ENCODE measurements around the gene ENG.

ENG gene

DNA sequence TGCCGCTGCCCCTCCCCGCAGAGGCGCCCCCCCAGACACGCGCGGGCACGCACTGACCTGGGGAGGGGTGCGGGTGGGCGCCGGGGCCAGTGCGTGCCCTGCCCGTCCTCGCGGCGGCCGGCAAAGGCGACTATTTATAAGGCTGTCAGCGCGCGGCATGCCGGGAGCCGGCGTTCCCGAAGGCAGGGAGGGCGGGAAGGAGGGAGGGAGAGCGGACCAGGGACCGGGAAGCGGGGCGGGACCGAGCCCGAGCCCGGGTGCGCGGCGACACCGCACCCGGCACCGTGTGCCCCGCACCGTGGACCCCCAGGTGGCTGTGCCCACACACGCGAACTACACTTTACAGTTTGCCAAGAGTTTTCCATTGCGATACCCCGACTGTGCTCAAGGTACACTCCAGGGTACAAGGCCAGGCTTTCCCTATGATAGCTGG lies 23.1 kb upstream of the ENG start, which contains the start of gene AK1:
Gene AK1, minus strand, starts transcription at position 110 of the 433 bp plus-strand sequence. CDS start 3,058 bp downstream, outside the sequence.
- peak; percentile 80 to 93 for DNase-seq
- TF ChIP-seq, protein P1, sequence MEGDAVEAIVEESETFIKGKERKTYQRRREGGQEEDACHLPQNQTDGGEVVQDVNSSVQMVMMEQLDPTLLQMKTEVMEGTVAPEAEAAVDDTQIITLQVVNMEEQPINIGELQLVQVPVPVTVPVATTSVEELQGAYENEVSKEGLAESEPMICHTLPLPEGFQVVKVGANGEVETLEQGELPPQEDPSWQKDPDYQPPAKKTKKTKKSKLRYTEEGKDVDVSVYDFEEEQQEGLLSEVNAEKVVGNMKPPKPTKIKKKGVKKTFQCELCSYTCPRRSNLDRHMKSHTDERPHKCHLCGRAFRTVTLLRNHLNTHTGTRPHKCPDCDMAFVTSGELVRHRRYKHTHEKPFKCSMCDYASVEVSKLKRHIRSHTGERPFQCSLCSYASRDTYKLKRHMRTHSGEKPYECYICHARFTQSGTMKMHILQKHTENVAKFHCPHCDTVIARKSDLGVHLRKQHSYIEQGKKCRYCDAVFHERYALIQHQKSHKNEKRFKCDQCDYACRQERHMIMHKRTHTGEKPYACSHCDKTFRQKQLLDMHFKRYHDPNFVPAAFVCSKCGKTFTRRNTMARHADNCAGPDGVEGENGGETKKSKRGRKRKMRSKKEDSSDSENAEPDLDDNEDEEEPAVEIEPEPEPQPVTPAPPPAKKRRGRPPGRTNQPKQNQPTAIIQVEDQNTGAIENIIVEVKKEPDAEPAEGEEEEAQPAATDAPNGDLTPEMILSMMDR (IDR thresholded peaks at IDR 0.05) = no peak

DNA sequence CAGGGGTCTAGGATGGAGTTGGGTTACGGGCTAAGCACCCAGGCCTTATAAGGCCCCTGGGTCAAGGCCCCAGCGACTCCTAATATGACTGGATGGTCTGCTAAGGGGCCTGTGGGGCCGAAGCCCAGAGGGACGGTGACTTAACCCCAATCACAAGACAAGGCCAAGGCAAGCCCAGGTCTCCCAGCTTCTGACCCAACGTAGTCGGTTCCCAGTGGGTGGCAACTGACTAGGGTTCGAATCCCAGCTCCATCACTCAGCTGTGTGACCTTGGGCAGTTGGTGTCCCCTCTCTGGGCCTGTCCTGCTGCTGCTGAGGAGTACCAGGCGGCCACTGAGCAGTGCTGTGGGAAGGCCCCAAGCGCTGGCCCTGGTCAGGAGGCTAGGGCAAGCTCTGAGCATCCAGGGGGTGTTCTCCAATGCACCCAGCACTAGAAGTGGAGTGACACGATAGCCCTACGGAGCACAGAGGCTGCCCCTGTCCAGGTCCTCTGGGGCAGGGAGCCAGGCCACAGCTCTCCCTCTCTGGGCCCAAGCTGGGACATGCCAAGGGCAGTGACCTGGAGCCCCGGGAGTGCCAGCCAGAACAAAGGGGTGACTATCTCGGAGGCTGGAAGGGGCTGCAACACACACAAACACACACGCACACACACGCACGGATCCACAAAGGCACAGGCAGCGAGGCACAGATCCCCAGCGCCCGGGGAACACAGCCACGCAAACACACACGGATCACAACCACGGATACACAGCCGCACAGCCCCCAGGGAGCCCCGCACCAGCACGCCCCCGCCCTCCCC lies 22.5 kb upstream of the ENG start:
- intact Hi-C loops (cut with DNase I; ENCODE audit: low total_unique reads) = no loop called here
- Histone ChIP-seq H3K36me3 (peaks cover 0 to 18% (median 12%) of the 10 kb centered on the region in 3 donors), H3K27ac (peak overlapping the region; percentile 76 to 81), H3K9me3 (no peaks in the 10 kb centered on the region), H3K27me3 (no peaks in the 10 kb centered on the region), H3K4me3 (peak overlapping the region; percentile 63 to 66), H3K4me1 (peaks cover 0 to 55% (median 53%) of the 10 kb centered on the region in 4 donors)
- TF ChIP-seq, protein P1 (IDR thresholded peaks at IDR 0.05) = no peak
- no peak for DNase-seq

More for the DNA sequence above, 23.1 kb upstream of the ENG start, which contains the start of gene AK1:
- Histone ChIP-seq H3K36me3 (peaks cover 0 to 13% (median 6%) of the 10 kb centered on the region in 3 donors), H3K9me3 (no peaks in the 10 kb centered on the region), H3K4me3 (peak within 1 kb of the TSS; percentile 63 to 66), H3K27ac (peak within 1 kb of the TSS; percentile 76 to 81), H3K27me3 (no peaks in the 10 kb centered on the region), H3K4me1 (peaks cover 0 to 55% (median 53%) of the 10 kb centered on the region in 4 donors)
- intact Hi-C loops (cut with DNase I; ENCODE audit: low total_unique reads) = no loop called here

DNA sequence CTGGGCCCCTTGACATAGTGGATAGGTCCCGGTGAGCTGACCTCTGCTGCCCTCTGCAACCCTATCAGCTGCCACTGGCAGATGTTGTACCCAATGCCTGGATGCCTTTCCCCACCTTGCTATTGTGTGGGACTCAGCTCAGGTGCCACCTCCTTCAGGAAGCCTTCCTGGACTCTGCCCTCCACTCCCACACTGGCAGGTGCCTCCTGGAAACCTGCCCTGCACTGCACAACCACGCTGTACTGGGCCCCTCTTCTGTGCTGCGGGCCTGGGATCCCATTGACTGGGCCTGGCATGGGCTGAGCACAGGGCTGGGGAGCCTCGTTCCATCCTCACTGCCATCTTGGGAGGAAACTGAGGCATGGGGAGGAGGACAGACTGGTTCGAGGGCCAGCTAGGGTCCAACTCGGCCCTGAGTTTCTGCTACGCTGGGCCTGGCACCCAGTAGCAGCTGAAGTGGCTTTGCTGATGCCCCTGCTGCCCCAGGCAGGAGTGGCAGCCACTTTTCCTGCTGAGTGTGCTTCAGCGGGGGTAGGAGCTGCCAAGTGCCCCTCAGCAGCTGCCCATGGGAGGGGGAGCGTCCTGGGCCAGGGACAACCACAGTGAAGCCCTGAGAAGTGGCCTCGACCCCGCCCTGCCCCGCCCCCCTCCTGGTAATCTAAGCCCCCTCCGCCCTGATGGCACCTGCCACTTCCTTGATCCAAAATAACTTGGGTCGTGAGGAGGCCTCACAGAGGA lies 21.7 kb upstream of the ENG start:
- H3K36me3 ChIP-seq = peaks cover 0 to 26% (median 18%) of the 10 kb centered on the region in 3 donors
- no peaks in the 10 kb centered on the region for H3K27me3 ChIP-seq
- peak overlapping the region; percentile 76 to 81 for H3K27ac ChIP-seq
- H3K4me3 ChIP-seq = peak overlapping the region; percentile 63 to 66
- no peaks in the 10 kb centered on the region for H3K9me3 ChIP-seq
- TF ChIP-seq, protein P1 (IDR thresholded peaks at IDR 0.05) = no peak
- no peak for DNase-seq
- peaks cover 0 to 55% (median 53%) of the 10 kb centered on the region in 4 donors for H3K4me1 ChIP-seq
- intact Hi-C loops (cut with DNase I; ENCODE audit: low total_unique reads) = no loop called here

DNA sequence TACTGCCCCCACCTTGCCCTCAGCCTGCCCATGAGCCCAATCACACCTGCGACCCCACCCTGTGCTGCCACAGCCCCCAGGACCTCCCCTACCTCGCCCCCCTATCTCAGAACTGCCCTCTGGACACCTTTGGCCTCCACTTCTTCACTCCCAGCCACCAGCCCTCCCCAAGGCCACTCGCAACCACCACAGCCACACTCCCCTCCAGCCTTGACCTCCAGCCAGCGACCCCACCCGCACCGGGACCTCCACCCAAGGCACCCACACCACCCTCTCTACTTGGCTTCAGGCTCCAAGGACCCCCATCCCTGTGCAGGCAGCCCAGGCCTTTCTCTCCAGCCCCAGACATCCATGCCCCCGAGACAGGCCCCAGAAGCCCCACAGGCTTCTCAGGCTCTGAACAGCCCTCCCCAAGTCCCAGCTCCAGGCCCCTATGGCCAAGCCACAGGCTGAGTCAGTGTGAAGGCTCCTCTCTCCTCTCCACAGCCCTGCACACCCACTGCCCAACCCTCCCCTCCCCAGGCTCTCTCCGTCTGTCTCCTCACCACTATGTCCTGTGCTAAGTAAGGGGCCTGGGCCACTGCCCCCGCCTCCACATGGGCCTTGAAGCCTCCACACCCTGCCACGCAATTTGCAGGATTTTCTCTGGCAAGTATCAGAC lies 21.0 kb upstream of the ENG start:
- Histone ChIP-seq H3K27me3 (no peaks in the 10 kb centered on the region), H3K36me3 (peaks cover 0 to 33% (median 22%) of the 10 kb centered on the region in 3 donors), H3K9me3 (no peaks in the 10 kb centered on the region), H3K4me1 (peaks cover 0 to 55% (median 53%) of the 10 kb centered on the region in 4 donors), H3K27ac (peak overlapping the region; percentile 76 to 81), H3K4me3 (no peak overlapping the region)
- TF ChIP-seq, protein P1 (IDR thresholded peaks at IDR 0.05) = no peak
- intact Hi-C loops (cut with DNase I; ENCODE audit: low total_unique reads) = no loop called here
- DNase-seq = no peak
